ENCODE measurements around the gene HCK. TPM values are rescaled to one million over a fixed set of nuclear protein-coding genes. Genes with fewer than 3 reads are reported as not detected.

The HCK gene
- total and polyA plus RNA-seq, 9 donors: 1.7 to 11.4 (median 3.4) TPM

DNA sequence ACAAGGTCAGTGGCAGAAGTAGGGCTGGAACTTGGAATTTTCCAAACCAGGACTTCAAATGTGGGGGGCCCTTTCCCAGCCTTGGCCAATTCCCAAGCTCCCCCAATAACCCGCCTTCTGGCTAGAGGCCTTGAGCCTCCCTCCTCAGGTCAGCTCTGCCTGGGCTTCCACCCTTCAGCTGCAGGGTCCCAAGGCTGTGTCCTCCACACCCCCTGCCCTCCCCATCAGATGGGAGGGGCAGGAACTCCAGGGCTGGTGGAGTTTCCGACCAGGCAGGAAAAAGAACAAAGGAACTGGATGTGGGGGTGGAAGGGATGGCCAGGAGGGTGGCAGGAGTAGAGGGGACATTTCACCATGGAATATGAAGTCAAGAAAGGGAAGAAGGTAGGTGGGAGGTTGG is 41.9 kb upstream of the HCK start, which contains the start of gene CCM2L:
Gene CCM2L (plus strand): TSS at position 338 of the 400 bp plus-strand sequence. CDS start 17 bp downstream, at position 355.
- Histone ChIP-seq H3K27me3 (no peaks in the 10 kb centered on the region), H3K4me3 (no peak within 1 kb of the TSS), H3K36me3 (no peaks in the 10 kb centered on the region), H3K27ac (no peak within 1 kb of the TSS), H3K9me3 (no peaks in the 10 kb centered on the region), H3K4me1 (ENCODE audit: insufficient read depth) (no peaks in the 10 kb centered on the region)
- intact Hi-C loops (cut with DNase I): no loop called here
- no peak for TF ChIP-seq POLR2A (IDR thresholded peaks at IDR 0.05)
- TF ChIP-seq, protein P1, sequence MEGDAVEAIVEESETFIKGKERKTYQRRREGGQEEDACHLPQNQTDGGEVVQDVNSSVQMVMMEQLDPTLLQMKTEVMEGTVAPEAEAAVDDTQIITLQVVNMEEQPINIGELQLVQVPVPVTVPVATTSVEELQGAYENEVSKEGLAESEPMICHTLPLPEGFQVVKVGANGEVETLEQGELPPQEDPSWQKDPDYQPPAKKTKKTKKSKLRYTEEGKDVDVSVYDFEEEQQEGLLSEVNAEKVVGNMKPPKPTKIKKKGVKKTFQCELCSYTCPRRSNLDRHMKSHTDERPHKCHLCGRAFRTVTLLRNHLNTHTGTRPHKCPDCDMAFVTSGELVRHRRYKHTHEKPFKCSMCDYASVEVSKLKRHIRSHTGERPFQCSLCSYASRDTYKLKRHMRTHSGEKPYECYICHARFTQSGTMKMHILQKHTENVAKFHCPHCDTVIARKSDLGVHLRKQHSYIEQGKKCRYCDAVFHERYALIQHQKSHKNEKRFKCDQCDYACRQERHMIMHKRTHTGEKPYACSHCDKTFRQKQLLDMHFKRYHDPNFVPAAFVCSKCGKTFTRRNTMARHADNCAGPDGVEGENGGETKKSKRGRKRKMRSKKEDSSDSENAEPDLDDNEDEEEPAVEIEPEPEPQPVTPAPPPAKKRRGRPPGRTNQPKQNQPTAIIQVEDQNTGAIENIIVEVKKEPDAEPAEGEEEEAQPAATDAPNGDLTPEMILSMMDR (IDR thresholded peaks at IDR 0.05): no peak
- no peak for TF ChIP-seq EP300 (IDR thresholded peaks at IDR 0.05)
- no peak for DNase-seq
- WGBS, 3 donors: 21 to 37% (median 24%) methylated on average over 2 of the region's 2 CpGs

DNA sequence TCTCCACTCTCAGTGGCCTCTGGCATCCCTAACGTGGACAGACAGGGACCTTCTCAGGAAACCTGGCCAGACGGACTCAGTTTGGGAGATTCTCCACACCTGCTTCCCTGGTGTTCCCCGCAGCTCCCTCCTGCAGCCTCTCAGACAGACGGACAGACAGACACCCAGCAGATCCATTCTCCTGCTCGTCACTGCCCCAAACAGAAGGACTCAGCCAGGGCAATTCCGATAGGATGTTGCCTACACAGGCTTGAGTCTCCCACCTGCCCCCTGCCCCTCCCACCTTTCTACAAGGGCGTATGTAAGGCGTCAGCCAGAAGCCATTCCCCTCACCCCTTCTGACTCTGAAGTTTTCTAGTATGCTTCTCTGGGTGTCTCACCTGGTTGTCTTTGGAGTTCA is 41.4 kb upstream of the HCK start:
- Histone ChIP-seq H3K9me3 (no peaks in the 10 kb centered on the region), H3K4me3 (no peak overlapping the region), H3K4me1 (ENCODE audit: insufficient read depth) (no peaks in the 10 kb centered on the region), H3K27me3 (no peaks in the 10 kb centered on the region), H3K27ac (no peak overlapping the region), H3K36me3 (no peaks in the 10 kb centered on the region)
- intact Hi-C loops (cut with DNase I): no loop called here
- TF ChIP-seq, protein P1 (IDR thresholded peaks at IDR 0.05): no peak
- TF ChIP-seq POLR2A (IDR thresholded peaks at IDR 0.05) (no peak), EP300 (IDR thresholded peaks at IDR 0.05) (no peak)
- WGBS, 3 donors: 19 to 31% (median 21%) methylated on average over 8 of the region's 8 CpGs
- no peak for DNase-seq

DNA sequence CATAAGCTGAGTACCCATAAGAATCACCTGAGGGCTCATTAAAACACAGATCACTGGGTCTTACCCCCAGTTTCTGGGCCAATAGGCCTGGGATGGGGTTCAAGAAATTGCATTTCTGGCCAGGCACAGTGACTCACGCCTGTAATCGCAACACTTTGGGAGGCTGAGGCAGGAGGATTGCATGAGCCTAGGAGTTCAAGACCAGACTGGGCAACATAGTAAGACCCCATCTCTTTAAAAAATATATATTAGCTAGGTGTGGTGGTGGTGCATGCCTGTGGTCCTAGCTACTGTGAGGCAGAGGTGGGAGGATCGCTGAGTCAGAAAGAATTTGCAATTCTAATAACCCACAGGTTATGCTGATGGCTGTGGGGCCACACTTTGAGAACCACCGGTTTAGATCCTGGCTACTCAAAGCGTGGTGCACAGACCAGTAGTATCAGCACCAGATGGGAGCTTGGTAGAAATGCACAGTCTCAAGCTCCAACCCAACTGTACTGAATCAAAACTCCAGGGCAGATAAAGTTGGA is 39.8 kb upstream of the HCK start:
- no peaks in the 10 kb centered on the region for H3K27me3 ChIP-seq

DNA sequence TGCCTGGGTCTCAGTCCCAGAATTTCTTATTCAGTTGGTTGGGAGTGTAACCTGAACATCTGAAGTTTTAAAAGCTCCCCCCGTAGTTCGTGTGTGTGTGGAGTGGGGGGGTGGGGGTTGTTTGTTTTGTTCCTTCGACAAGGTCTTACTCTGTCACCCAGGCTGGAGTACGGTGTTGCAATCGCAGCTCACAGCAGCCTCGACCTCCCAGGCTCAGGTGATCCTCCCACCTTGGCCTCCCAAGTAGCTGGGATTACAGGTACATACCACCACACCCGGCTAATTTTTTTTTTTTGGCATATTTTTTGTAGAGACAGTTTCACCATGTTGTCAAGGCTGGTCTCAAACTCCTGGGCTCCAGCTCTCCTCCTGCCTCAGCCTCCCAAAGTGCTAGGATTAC is 38.7 kb upstream of the HCK start:
- no peak for DNase-seq

More for the DNA sequence above, 39.8 kb upstream of the HCK start:
- H3K9me3 ChIP-seq: no peaks in the 10 kb centered on the region
- DNase-seq: no peak
- TF ChIP-seq, protein P1 (IDR thresholded peaks at IDR 0.05): no peak
- no peak for TF ChIP-seq POLR2A (IDR thresholded peaks at IDR 0.05)
- no peak for TF ChIP-seq EP300 (IDR thresholded peaks at IDR 0.05)
- intact Hi-C loops (cut with DNase I): no loop called here
- no peaks in the 10 kb centered on the region for H3K36me3 ChIP-seq
- H3K4me3 ChIP-seq: no peak overlapping the region
- H3K4me1 ChIP-seq (ENCODE audit: insufficient read depth): no peaks in the 10 kb centered on the region
- H3K27ac ChIP-seq: no peak overlapping the region
- 61 to 72% (median 70%) methylated on average over 5 of the region's 5 CpGs for WGBS, 3 donors

More for the DNA sequence above, 38.7 kb upstream of the HCK start:
- no peak for TF ChIP-seq EP300 (IDR thresholded peaks at IDR 0.05)
- TF ChIP-seq POLR2A (IDR thresholded peaks at IDR 0.05): no peak
- TF ChIP-seq, protein P1 (IDR thresholded peaks at IDR 0.05): no peak
- Histone ChIP-seq H3K4me3 (no peak overlapping the region), H3K4me1 (ENCODE audit: insufficient read depth) (peaks cover 1% of the 10 kb centered on the region), H3K27me3 (no peaks in the 10 kb centered on the region), H3K36me3 (no peaks in the 10 kb centered on the region), H3K27ac (no peak overlapping the region), H3K9me3 (no peaks in the 10 kb centered on the region)
- intact Hi-C loops (cut with DNase I): no loop called here
- WGBS, 3 donors: 59 to 77% (median 65%) methylated on average over 7 of the region's 7 CpGs

Data from ovary (tissue), 9 donors.